ENCODE results near the gene DLGAP4. TPM values are rescaled to one million over a fixed set of nuclear protein-coding genes. Genes with fewer than 3 reads are reported as not detected.

Gene DLGAP4
- total and polyA plus RNA-seq, 3 experiments from 2014 or later = 15.5 to 19.3 (median 19.1) TPM

GRCh38 chr20:36467076-36467999 lies 161.2 kb downstream of the DLGAP4 start:
- H3K27ac Mint-ChIP-seq = peak overlapping the region; percentile 66 to 97 (median 91)
- Histone ChIP-seq H3K27me3 (ENCODE audit: insufficient read depth, low read length, poor library complexity, severe bottlenecking) (no peaks in the 10 kb centered on the region), H3K9me3 (ENCODE audit: low read length) (no peaks in the 10 kb centered on the region), H3K4me3 (ENCODE audit: low read length) (peak overlapping the region; percentile 16), H3K4me1 (ENCODE audit: insufficient read depth, low read length) (peaks cover 73% of the 10 kb centered on the region), H3K27ac (ENCODE audit: low read depth, low read length) (no peak overlapping the region), H3K36me3 (ENCODE audit: insufficient read depth, low read length) (no peaks in the 10 kb centered on the region)
- peaks cover 66 to 86% (median 73%) of the 10 kb centered on the region in 3 donors for H3K4me1 Mint-ChIP-seq
- H3K27me3 Mint-ChIP-seq = no peaks in the 10 kb centered on the region
- DNase-seq = peak in 4 of 5 donors; percentile 25 to 67 (median 48)
- CTCF ChIA-PET = interaction anchor here (1.2 kb wide), 1 partner anchor 287 kb away, joined by 3 read pairs; no protein-coding TSS in a partner anchor
- no peaks in the 10 kb centered on the region for H3K9me3 Mint-ChIP-seq
- peak overlapping the region; percentile 4 to 71 (median 65) for H3K4me3 Mint-ChIP-seq
- POLR2A ChIA-PET = no interaction called here
- H3K36me3 Mint-ChIP-seq = peaks cover 0 to 6% (median 2%) of the 10 kb centered on the region in 3 donors

GRCh38 chr20:36468149-36469000 lies 162.2 kb downstream of the DLGAP4 start:
- H3K27ac Mint-ChIP-seq = peak overlapping the region in 5 of 8 donors; percentile 21 to 92 (median 88)
- Histone ChIP-seq H3K36me3 (ENCODE audit: insufficient read depth, low read length) (no peaks in the 10 kb centered on the region), H3K9me3 (ENCODE audit: low read length) (no peaks in the 10 kb centered on the region), H3K27me3 (ENCODE audit: insufficient read depth, low read length, poor library complexity, severe bottlenecking) (no peaks in the 10 kb centered on the region), H3K4me1 (ENCODE audit: insufficient read depth, low read length) (peaks cover 73% of the 10 kb centered on the region), H3K27ac (ENCODE audit: low read depth, low read length) (no peak overlapping the region), H3K4me3 (ENCODE audit: low read length) (no peak overlapping the region)
- H3K4me1 Mint-ChIP-seq = peaks cover 64 to 86% (median 70%) of the 10 kb centered on the region in 3 donors
- no peaks in the 10 kb centered on the region for H3K9me3 Mint-ChIP-seq
- no peaks in the 10 kb centered on the region for H3K27me3 Mint-ChIP-seq
- ChIA-PET POLR2A (no interaction called here), CTCF (interaction anchor here (1.2 kb wide), 1 partner anchor 286 kb away, joined by 3 read pairs; no protein-coding TSS in a partner anchor)
- DNase-seq = no peak
- peaks cover 0 to 7% (median 3%) of the 10 kb centered on the region in 3 donors for H3K36me3 Mint-ChIP-seq
- peak overlapping the region in 2 of 7 donors; percentile 26 to 41 for H3K4me3 Mint-ChIP-seq

- peaks cover 65 to 86% (median 71%) of the 10 kb centered on the region in 3 donors for H3K4me1 Mint-ChIP-seq
- no peak for DNase-seq
- Histone ChIP-seq H3K36me3 (ENCODE audit: insufficient read depth, low read length) (no peaks in the 10 kb centered on the region), H3K27ac (ENCODE audit: low read depth, low read length) (no peak overlapping the region), H3K4me3 (ENCODE audit: low read length) (no peak overlapping the region), H3K9me3 (ENCODE audit: low read length) (no peaks in the 10 kb centered on the region), H3K27me3 (ENCODE audit: insufficient read depth, low read length, poor library complexity, severe bottlenecking) (no peaks in the 10 kb centered on the region), H3K4me1 (ENCODE audit: insufficient read depth, low read length) (peaks cover 59% of the 10 kb centered on the region)
- peak overlapping the region in 3 of 8 donors; percentile 25 to 78 (median 56) for H3K27ac Mint-ChIP-seq
- POLR2A ChIA-PET = no interaction called here
- CTCF ChIA-PET = no interaction called here
- H3K9me3 Mint-ChIP-seq = no peaks in the 10 kb centered on the region
- no peaks in the 10 kb centered on the region for H3K27me3 Mint-ChIP-seq
- peaks cover 0 to 16% (median 3%) of the 10 kb centered on the region in 3 donors for H3K36me3 Mint-ChIP-seq
- H3K4me3 Mint-ChIP-seq = no peak overlapping the region
Observed at GRCh38 chr20:36469973-36470372, 163.8 kb downstream of the DLGAP4 start.

- no peak for DNase-seq
- Mint-ChIP-seq H3K36me3 (peaks cover 0 to 20% (median 3%) of the 10 kb centered on the region in 3 donors), H3K9me3 (no peaks in the 10 kb centered on the region), H3K4me1 (peaks cover 45 to 66% (median 52%) of the 10 kb centered on the region in 3 donors), H3K27ac (peak overlapping the region; percentile 63 to 95 (median 81)), H3K4me3 (peak overlapping the region in 6 of 7 donors; percentile 26 to 68 (median 44)), H3K27me3 (no peaks in the 10 kb centered on the region)
- no peaks in the 10 kb centered on the region for H3K36me3 ChIP-seq (ENCODE audit: insufficient read depth, low read length)
- H3K4me1 ChIP-seq (ENCODE audit: insufficient read depth, low read length) = peaks cover 38% of the 10 kb centered on the region
- H3K4me3 ChIP-seq (ENCODE audit: low read length) = no peak overlapping the region
- ChIA-PET POLR2A (interaction anchor here (0.6 kb wide), 1 partner anchor 15 kb away, joined by 3 read pairs; no protein-coding TSS in a partner anchor), CTCF (interaction anchor here (0.9 to 1.2 kb wide), 2 partner anchors 8 to 315 kb away, joined by 3 read pairs; no protein-coding TSS in a partner anchor)
- H3K27ac ChIP-seq (ENCODE audit: low read depth, low read length) = no peak overlapping the region
- H3K9me3 ChIP-seq (ENCODE audit: low read length) = no peaks in the 10 kb centered on the region
- no peaks in the 10 kb centered on the region for H3K27me3 ChIP-seq (ENCODE audit: insufficient read depth, low read length, poor library complexity, severe bottlenecking)
Observed at GRCh38 chr20:36471885-36472636, 165.9 kb downstream of the DLGAP4 start.

GRCh38 chr20:36472637-36473090 lies 166.5 kb downstream of the DLGAP4 start:
- CTCF ChIA-PET = interaction anchor here (0.9 to 1.2 kb wide), 2 partner anchors 9 to 316 kb away, joined by 3 read pairs; no protein-coding TSS in a partner anchor
- POLR2A ChIA-PET = interaction anchor here (0.6 kb wide), 1 partner anchor 16 kb away, joined by 3 read pairs; no protein-coding TSS in a partner anchor
- peak overlapping the region; percentile 45 for H3K4me3 ChIP-seq (ENCODE audit: low read length)
- Mint-ChIP-seq H3K9me3 (no peaks in the 10 kb centered on the region), H3K36me3 (peaks cover 0 to 20% (median 3%) of the 10 kb centered on the region in 3 donors), H3K4me1 (peaks cover 39 to 60% (median 46%) of the 10 kb centered on the region in 3 donors), H3K27ac (peak overlapping the region; percentile 63 to 95 (median 81)), H3K27me3 (no peaks in the 10 kb centered on the region), H3K4me3 (peak overlapping the region in 6 of 7 donors; percentile 26 to 68 (median 44))
- H3K27me3 ChIP-seq (ENCODE audit: insufficient read depth, low read length, poor library complexity, severe bottlenecking) = no peaks in the 10 kb centered on the region
- peak in 2 of 5 donors; percentile 40 to 52 for DNase-seq
- no peaks in the 10 kb centered on the region for H3K9me3 ChIP-seq (ENCODE audit: low read length)
- H3K4me1 ChIP-seq (ENCODE audit: insufficient read depth, low read length) = peaks cover 32% of the 10 kb centered on the region
- no peaks in the 10 kb centered on the region for H3K36me3 ChIP-seq (ENCODE audit: insufficient read depth, low read length)
- H3K27ac ChIP-seq (ENCODE audit: low read depth, low read length) = no peak overlapping the region

GRCh38 chr20:36473164-36473563 lies 167.0 kb downstream of the DLGAP4 start:
- ChIA-PET CTCF (interaction anchor here (1.2 kb wide), 1 partner anchor 10 kb away, joined by 3 read pairs; no protein-coding TSS in a partner anchor), POLR2A (no interaction called here)
- Histone ChIP-seq H3K4me3 (ENCODE audit: low read length) (peak overlapping the region; percentile 45), H3K36me3 (ENCODE audit: insufficient read depth, low read length) (no peaks in the 10 kb centered on the region), H3K9me3 (ENCODE audit: low read length) (no peaks in the 10 kb centered on the region), H3K27ac (ENCODE audit: low read depth, low read length) (no peak overlapping the region), H3K4me1 (ENCODE audit: insufficient read depth, low read length) (peaks cover 27% of the 10 kb centered on the region), H3K27me3 (ENCODE audit: insufficient read depth, low read length, poor library complexity, severe bottlenecking) (no peaks in the 10 kb centered on the region)
- H3K27ac Mint-ChIP-seq = peak overlapping the region in 7 of 8 donors; percentile 17 to 89 (median 70)
- no peak for DNase-seq
- peak overlapping the region in 1 of 7 donors; percentile 37 for H3K4me3 Mint-ChIP-seq
- peaks cover 34 to 59% (median 45%) of the 10 kb centered on the region in 3 donors for H3K4me1 Mint-ChIP-seq
- H3K36me3 Mint-ChIP-seq = peaks cover 0 to 23% (median 3%) of the 10 kb centered on the region in 3 donors
- no peaks in the 10 kb centered on the region for H3K27me3 Mint-ChIP-seq
- no peaks in the 10 kb centered on the region for H3K9me3 Mint-ChIP-seq

- ChIA-PET POLR2A (no interaction called here), CTCF (no interaction called here)
- Histone ChIP-seq H3K9me3 (ENCODE audit: low read length) (no peaks in the 10 kb centered on the region), H3K4me3 (ENCODE audit: low read length) (no peak overlapping the region), H3K36me3 (ENCODE audit: insufficient read depth, low read length) (no peaks in the 10 kb centered on the region), H3K4me1 (ENCODE audit: insufficient read depth, low read length) (peaks cover 22% of the 10 kb centered on the region), H3K27me3 (ENCODE audit: insufficient read depth, low read length, poor library complexity, severe bottlenecking) (no peaks in the 10 kb centered on the region), H3K27ac (ENCODE audit: low read depth, low read length) (no peak overlapping the region)
- Mint-ChIP-seq H3K27me3 (no peaks in the 10 kb centered on the region), H3K4me3 (peak overlapping the region in 1 of 7 donors; percentile 62), H3K9me3 (no peaks in the 10 kb centered on the region), H3K36me3 (peaks cover 0 to 28% (median 1%) of the 10 kb centered on the region in 3 donors), H3K27ac (peak overlapping the region in 2 of 8 donors; percentile 15 to 52), H3K4me1 (peaks cover 40 to 65% (median 50%) of the 10 kb centered on the region in 3 donors)
- no peak for DNase-seq
Observed at GRCh38 chr20:36474563-36474962, 168.4 kb downstream of the DLGAP4 start.
